ENCODE data around the gene TRABD.

Gene TRABD, protein sequence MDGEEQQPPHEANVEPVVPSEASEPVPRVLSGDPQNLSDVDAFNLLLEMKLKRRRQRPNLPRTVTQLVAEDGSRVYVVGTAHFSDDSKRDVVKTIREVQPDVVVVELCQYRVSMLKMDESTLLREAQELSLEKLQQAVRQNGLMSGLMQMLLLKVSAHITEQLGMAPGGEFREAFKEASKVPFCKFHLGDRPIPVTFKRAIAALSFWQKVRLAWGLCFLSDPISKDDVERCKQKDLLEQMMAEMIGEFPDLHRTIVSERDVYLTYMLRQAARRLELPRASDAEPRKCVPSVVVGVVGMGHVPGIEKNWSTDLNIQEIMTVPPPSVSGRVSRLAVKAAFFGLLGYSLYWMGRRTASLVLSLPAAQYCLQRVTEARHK

GRCh38 chr22:50185375-50186087 lies at the start of gene TRABD:
Gene TRABD (plus strand): TSS chr22:50185913. CDS start chr22:50193061, 7,148 bp downstream.
- no peak for TF ChIP-seq GATA3 (IDR thresholded peaks at IDR 0.05; ENCODE audit: low read depth, low read length)

GRCh38 chr22:50136581-50137015 lies 49.1 kb upstream of the TRABD start:
- TF ChIP-seq GATA2 (IDR thresholded peaks at IDR 0.05; ENCODE audit: low read depth, low read length), result no peak
- no peak for TF ChIP-seq GATA3 (IDR thresholded peaks at IDR 0.05; ENCODE audit: low read depth, low read length)

GRCh38 chr22:50138041-50138440 lies 47.7 kb upstream of the TRABD start:
- no peak for TF ChIP-seq GATA3 (IDR thresholded peaks at IDR 0.05; ENCODE audit: low read depth, low read length)
- no peak for TF ChIP-seq GATA2 (IDR thresholded peaks at IDR 0.05; ENCODE audit: low read depth, low read length)

- TF ChIP-seq GATA2 (IDR thresholded peaks at IDR 0.05; ENCODE audit: low read depth, low read length) (no peak), GATA3 (IDR thresholded peaks at IDR 0.05; ENCODE audit: low read depth, low read length) (no peak)
These were observed 46.7 kb upstream of the TRABD start for GRCh38 chr22:50138988-50139387.

DNA sequence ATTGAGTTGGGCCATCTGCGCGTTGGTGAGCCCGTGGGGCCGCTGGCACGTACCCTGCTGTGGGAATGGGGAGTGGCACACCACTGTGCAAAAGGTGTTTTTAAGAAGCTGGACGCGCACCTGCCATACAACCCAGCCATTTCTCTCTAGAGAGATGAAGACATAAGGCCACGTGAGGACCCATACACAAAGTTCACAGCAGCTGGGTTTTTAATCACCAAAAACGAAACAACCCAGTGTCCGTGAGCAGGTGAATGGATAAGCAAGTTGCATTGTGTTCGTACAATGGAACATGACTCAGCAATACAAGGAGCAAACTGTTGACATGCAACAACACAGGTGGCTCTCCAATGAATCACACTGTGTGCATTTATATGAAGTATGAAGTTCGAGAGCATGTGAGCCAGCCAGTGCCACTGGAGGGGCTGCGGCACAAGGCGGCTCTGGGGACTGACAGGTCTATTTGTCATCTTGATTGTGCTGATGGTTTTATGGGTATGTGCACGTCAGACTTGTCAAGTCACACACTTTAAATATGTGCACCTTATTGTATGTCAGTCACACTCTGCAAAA lies 45.8 kb upstream of the TRABD start:
- TF ChIP-seq GATA3 (IDR thresholded peaks at IDR 0.05; ENCODE audit: low read depth, low read length) (no peak), GATA2 (IDR thresholded peaks at IDR 0.05; ENCODE audit: low read depth, low read length) (no peak)

DNA sequence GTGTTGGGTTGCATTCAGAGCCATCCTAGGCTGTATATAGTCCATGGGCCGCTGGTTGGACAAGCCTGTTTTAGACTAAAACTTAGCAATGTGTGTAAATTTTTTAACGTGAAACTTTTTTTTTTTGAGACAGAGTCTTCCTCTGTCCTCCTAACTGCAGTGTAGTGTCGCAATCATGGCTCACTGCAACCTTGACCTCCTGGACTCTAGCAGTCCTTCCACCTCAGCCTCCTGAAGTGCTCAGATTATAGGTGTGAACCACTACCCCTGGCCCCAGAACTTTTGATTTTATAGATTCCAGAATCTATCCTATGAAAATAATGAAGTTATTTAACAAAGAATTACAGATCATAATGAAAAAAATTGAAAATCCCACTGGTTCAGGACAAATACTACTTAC lies 45.1 kb upstream of the TRABD start:
- TF ChIP-seq GATA2 (IDR thresholded peaks at IDR 0.05; ENCODE audit: low read depth, low read length) (no peak), GATA3 (IDR thresholded peaks at IDR 0.05; ENCODE audit: low read depth, low read length) (no peak)

DNA sequence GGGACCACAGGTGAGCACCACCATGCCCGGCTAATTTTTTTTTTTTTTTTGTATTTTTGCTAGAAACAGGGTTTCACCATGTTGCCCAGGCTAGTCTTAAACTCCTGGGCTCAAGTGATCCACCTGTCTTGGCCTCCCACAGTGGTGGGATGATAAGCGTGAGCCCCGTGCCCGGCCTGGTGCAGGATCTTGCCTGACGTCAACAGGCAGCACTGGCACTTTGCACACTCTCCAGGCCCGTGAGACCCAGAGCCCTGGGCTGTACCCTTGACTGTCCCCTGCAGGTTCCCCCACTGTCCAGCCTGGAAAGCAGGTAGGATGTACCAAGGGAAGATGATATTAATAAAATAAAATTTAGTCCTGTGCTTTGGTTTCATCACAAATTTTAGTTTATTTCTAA lies 44.3 kb upstream of the TRABD start:
- TF ChIP-seq GATA3 (IDR thresholded peaks at IDR 0.05; ENCODE audit: low read depth, low read length) (no peak), GATA2 (IDR thresholded peaks at IDR 0.05; ENCODE audit: low read depth, low read length) (no peak)

GRCh38 chr22:50141891-50142363 lies 43.8 kb upstream of the TRABD start:
- TF ChIP-seq GATA2 (IDR thresholded peaks at IDR 0.05; ENCODE audit: low read depth, low read length), result no peak
- TF ChIP-seq GATA3 (IDR thresholded peaks at IDR 0.05; ENCODE audit: low read depth, low read length), result no peak

- TF ChIP-seq GATA2 (IDR thresholded peaks at IDR 0.05; ENCODE audit: low read depth, low read length), result no peak
- TF ChIP-seq GATA3 (IDR thresholded peaks at IDR 0.05; ENCODE audit: low read depth, low read length), result no peak
These were observed 42.6 kb upstream of the TRABD start for GRCh38 chr22:50143096-50143495.

DNA sequence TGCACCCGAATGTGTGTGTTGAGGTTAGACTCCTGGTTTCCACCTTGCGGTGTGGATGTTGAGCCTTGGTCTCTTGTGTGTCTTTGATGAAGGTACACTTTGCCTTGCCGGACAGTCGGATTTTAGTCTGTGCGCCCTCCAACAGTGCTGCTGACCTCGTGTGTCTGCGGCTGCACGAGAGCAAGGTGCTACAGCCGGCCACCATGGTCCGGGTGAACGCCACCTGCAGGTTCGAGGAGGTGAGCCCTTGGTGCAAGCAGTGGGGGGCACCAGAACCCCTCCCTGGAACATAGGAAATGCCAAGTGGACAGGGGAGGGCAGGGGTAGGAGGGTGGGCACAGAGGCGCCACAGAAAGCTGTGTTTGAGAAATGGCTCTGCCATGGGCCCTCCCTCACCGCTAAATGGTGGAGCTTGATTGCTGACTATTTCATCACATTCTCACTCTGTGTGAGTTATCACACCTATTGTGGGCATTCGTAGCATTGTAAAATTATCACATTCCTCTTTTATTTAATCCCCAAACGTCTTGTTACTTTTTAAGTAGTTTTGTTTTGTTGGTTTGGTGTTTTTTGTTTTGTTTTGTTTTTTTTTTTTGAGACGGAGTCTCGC lies 41.6 kb upstream of the TRABD start:
- no peak for TF ChIP-seq GATA2 (IDR thresholded peaks at IDR 0.05; ENCODE audit: low read depth, low read length)

- TF ChIP-seq GATA3 (IDR thresholded peaks at IDR 0.05; ENCODE audit: low read depth, low read length) (no peak), GATA2 (IDR thresholded peaks at IDR 0.05; ENCODE audit: low read depth, low read length) (peak; percentile 45; the same call in 1 of the 2 replicates)
These were observed 39.8 kb upstream of the TRABD start for GRCh38 chr22:50145721-50146438.

DNA sequence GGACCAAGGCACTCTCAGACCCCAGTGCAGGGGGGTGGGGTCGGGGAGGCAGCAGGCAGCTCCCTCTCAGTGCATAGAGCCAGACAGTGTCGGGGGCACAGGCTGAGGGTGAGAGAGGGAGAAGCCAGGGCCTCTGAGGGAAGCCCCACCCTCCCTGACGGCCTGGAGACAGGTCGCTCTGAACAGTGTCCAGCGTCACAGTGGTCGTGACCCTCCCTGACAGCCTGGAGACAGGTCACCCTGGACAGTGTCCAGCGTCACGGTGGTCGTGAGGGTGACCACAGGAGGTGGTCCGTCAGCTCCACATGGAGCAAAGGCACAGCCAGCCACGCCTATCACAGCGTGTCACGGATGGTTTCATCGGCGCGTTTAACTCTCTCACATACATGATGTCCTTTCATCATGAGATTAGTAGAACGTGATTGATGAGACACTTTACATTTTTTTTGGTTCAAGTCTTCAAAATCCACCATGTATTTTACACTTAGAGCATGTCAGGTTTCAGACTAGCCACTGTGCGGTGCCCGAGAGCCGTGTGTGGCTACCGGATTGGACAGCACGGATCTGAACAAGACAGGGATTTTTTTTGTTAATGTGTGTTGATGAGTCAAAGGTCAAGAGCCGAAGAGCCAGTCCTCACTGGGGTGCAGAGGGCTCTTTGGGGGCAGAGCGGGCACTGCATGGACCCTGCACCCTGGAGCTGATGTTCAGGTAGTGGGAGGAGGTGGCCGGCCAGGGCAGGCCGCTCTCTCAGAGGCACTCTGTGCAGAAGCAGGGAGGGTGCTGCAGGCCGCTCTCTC lies 39.1 kb upstream of the TRABD start:
- TF ChIP-seq GATA3 (IDR thresholded peaks at IDR 0.05; ENCODE audit: low read depth, low read length) (no peak), GATA2 (IDR thresholded peaks at IDR 0.05; ENCODE audit: low read depth, low read length) (no peak)

DNA sequence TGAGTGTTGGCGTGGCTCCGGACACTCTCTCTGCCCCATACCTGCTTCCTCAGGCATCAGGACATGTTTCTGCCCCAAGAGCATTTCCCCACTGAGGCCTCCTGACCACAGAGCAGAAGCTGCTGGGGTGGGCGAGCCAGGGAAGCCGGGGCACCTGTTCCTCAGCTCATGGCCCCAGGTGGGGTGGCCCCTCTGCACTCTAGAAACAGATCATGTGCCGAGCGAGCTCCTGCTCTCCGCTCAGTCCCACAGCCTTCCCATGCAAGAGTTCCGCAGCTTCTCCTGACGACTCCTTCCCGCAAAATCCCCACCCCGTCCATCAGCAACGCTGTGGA lies 37.6 kb upstream of the TRABD start:
- TF ChIP-seq GATA2 (IDR thresholded peaks at IDR 0.05; ENCODE audit: low read depth, low read length), result no peak
- no peak for TF ChIP-seq GATA3 (IDR thresholded peaks at IDR 0.05; ENCODE audit: low read depth, low read length)

Data from SH-SY5Y (cell line).